Measurements from ENCODE around the gene TAF1B.

Gene TAF1B

DNA sequence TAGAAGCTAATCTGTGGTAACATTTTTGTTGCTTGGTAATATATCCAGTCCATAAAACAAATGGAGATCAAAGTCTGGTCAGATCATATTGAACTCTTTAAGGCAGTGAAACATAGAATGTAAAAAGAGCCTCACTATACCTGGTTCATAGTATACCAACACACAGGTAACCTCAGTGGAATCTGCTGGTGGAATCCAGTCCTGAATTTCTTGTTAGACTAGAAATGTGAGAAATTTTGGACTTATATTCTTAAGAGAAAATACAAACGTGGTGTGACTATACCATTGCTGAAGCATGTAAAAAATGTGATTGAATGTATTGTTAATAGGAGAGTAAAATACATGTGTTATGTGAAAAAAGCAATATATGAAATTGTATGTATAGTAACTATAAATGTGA, 62.1 kb downstream of the TAF1B start:
- TF ChIP-seq, protein P1, sequence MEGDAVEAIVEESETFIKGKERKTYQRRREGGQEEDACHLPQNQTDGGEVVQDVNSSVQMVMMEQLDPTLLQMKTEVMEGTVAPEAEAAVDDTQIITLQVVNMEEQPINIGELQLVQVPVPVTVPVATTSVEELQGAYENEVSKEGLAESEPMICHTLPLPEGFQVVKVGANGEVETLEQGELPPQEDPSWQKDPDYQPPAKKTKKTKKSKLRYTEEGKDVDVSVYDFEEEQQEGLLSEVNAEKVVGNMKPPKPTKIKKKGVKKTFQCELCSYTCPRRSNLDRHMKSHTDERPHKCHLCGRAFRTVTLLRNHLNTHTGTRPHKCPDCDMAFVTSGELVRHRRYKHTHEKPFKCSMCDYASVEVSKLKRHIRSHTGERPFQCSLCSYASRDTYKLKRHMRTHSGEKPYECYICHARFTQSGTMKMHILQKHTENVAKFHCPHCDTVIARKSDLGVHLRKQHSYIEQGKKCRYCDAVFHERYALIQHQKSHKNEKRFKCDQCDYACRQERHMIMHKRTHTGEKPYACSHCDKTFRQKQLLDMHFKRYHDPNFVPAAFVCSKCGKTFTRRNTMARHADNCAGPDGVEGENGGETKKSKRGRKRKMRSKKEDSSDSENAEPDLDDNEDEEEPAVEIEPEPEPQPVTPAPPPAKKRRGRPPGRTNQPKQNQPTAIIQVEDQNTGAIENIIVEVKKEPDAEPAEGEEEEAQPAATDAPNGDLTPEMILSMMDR (IDR thresholded peaks at IDR 0.05), result no peak

DNA sequence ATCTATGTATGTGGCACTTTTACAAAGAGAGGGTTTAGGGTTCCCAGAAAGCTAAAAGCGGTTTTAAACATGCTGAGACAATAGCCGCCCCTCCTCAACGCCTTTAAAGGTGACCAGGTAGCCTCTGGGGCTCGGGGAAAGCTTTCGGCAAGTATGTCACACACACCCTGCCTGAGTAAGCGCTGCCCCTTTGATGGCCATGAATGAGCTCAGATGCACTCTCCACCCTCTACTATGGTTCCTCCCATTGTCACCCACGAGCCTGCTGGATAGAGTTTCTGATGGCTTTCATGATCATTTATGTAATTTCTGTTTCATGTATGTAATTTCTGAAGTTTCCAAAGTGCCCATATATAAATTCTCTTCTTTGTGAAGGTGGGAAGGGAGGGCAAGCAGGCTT, 64.1 kb downstream of the TAF1B start:
- TF ChIP-seq, protein P1 (IDR thresholded peaks at IDR 0.05), result no peak

DNA sequence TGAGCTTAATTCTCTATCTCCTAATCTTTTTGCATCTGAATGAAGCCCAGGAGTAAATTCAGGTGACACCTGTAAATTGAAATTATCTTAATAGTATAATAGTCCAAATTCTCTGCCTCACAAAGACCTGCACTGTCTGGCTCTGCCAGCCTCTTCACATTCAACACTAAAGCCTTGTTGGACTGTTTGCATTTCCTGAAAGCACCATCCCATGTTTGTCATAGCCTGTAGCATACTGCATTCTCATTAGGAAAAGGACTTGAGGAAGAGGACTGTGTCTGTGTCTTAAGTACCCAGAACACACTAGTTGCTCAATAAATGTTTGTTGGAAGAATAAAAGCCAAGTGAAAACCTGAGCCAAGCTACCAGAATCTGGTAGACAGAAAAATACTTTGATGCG, 65.4 kb downstream of the TAF1B start:
- TF ChIP-seq, protein P1 (IDR thresholded peaks at IDR 0.05), result no peak

DNA sequence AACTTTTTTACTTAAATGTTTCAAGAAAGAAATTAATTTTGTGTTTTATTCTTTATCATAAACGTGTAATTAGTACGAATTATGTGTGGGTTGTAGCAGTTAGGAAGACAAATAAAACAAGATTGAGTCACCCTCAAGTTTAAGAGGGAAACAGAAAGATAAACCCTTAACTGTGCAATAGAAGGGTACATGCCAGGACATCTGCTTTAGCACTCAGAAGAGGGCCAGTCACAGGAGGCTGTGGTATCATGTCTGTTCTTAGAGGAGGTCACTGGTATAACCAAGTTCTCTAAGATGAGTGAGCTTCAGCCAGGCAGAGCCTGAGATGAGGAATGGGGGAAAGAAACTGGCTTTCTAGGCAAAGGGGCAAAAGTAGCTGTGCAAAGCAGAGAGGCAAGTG, 65.8 kb downstream of the TAF1B start:
- TF ChIP-seq, protein P1 (IDR thresholded peaks at IDR 0.05), result no peak

DNA sequence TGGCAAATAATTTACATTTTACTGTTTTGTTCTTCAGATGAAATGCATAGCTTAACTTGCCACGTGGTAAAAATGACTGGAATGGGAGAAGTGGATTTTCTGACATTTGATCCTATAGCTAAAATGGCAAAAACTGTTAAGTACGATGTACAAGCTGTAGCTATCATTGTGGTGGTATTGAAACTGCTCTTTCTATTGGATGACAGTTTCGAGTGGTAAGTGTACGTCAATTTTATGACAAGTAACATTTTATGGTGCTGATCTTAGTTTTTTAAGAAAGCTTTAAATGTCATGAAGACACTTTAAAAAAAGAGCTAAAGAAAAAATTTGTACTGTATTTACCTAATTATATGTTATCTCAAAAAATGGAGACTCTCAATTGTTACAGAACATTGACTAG, 67.4 kb downstream of the TAF1B start:
- TF ChIP-seq, protein P1 (IDR thresholded peaks at IDR 0.05), result no peak

DNA sequence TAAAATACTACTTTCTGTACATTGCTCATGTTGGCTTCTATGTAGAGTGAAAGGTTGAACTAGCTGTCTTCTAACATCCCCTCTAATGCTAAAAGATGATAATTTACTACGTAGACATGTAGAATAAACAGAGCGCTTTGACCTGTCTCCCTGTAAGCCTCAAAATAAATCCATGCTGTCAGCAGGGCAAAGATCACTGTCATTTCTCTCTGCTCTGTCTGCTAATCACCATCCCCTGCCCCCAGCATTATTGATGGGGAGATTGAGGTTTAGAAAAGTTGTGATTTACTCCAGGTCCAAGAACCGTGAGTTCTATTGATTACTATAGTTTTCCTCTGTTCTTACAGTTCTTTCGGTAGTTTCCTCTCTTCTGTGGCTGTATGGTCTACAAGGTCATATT, 69.2 kb downstream of the TAF1B start:
- TF ChIP-seq, protein P1 (IDR thresholded peaks at IDR 0.05), result no peak

DNA sequence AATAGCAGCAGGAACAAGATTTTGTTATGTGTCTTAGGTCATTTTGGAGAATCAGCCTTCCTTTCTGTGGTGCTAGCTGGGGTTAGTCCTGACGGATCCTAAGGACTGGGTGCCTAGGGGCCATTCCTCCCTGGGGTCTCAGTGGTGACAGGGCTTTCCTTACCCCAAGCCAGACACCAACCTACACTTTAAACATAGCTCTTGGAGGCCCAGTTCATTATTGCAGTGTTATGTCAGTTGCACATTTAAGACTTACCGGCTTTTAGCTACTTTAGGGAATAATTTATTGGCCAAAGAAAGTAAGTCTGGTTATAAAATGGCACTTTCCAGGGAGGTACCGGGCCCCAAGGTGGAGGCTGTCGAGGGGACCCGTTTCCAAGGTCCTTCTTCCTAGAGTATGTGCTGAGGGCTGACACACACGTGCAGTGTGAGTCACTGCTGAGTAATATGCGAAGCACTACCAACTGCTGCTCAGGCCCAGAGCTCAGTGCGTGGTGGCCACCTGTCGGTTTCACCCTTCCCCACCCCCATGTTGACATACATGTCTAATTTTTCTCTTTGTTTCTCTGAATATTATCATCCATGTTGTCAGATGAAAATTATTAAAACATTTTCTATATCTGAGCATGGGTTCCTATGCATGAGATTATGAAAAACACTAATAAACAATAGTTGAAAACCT, 71.3 kb downstream of the TAF1B start:
- TF ChIP-seq, protein P1 (IDR thresholded peaks at IDR 0.05), result no peak

DNA sequence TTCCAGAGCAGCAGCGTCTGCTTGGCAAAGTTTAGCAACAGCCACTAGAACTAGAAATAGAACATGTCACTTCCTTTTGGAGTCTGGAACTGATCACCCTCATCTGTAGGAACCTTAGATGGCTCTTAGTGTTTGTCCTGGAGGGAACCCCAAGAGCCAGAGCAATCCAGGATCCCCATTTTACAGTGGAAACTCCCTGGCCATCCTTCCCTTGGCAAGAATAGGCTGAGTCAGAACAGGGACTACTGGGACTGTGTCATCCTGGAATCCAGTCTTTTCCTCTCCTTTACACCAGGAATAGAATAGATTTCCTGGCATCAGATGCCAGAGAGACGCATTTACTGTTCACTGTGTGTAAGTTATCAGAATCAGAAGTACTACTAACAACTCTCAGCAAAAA, 75.0 kb downstream of the TAF1B start:
- TF ChIP-seq, protein P1 (IDR thresholded peaks at IDR 0.05), result no peak
